Glutamatergic neuron (in vitro differentiated cells): Measurements from ENCODE around the gene FUT6. TPM values are rescaled to one million over a fixed set of nuclear protein-coding genes. Genes with fewer than 3 reads are reported as not detected.

Source experiments
- DNase-seq: peaks from one replicate; pipeline ENCODE4 v3.0.0; 2022
- H3K27ac Mint-ChIP-seq: one replicate; pipeline ENCODE4 v1.8.0; 2020; ENCODE audit warnings: mild to moderate bottlenecking, mixed read lengths, inconsistent platforms; ENCODE audit not compliant: unreplicated experiment
- H3K27me3 Mint-ChIP-seq: one replicate; pipeline ENCODE4 v1.8.0; 2020; ENCODE audit warnings: mild to moderate bottlenecking, moderate library complexity, mixed read lengths, inconsistent platforms; ENCODE audit not compliant: unreplicated experiment
- H3K36me3 Mint-ChIP-seq: one replicate; pipeline ENCODE4 v1.8.0; 2020; ENCODE audit warnings: mild to moderate bottlenecking, mixed read lengths, inconsistent platforms; ENCODE audit not compliant: unreplicated experiment
- H3K4me1 Mint-ChIP-seq: one replicate; pipeline ENCODE4 v1.8.0; 2020; ENCODE audit warnings: mild to moderate bottlenecking, low read depth, mixed read lengths, inconsistent platforms; ENCODE audit not compliant: unreplicated experiment
- H3K4me3 Mint-ChIP-seq: one replicate; pipeline ENCODE4 v1.8.0; 2020; ENCODE audit warnings: mild to moderate bottlenecking, mixed read lengths, inconsistent platforms; ENCODE audit not compliant: unreplicated experiment
- H3K9me3 Mint-ChIP-seq: one replicate; pipeline ENCODE4 v1.8.0; 2020; ENCODE audit warnings: mild to moderate bottlenecking, moderate library complexity, mixed read lengths, inconsistent platforms; ENCODE audit not compliant: unreplicated experiment
- total RNA-seq: library from RNA; stranded (reverse); fragmentation: NEBNext Ultra II Directional; extraction: Animal tissue kit (Norgen Biotek cat#: 25700); gene quantifications from one replicate; pipeline ENCODE4 v1.2.1, GENCODE V29; 2021; ENCODE audit not compliant: unreplicated experiment
- TF ChIP-seq, protein P1 (sequence below): fragments of 200-600 bp; sonication (generic); IDR thresholded peaks from one replicate; pipeline ENCODE4 v1.5.0; 2021; ENCODE audit not compliant: partially characterized antibody, unreplicated experiment

Gene FUT6
- total RNA-seq, 1 donor from 2014 or later, result not detected

DNA sequence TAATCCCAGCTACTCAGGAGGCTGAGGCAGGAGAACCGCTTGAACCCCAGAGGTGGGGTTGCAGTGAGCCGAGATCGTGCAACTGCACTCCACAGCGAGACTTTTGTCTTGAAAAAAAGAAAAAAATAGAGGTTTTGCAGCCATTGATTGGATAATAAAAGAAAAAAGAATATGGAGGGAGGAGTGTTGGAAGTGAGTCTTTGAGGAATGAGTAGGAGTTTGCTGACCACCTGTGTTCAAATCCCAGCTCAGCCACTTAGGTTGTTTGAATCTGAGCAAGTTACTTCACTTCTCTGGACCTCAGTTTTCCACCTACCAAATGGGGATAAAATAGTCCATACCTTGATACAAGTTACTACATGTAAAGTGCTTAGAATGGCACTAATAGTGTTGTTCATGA, 28.4 kb downstream of the FUT6 start:
- Mint-ChIP-seq H3K36me3 (no peaks in the 10 kb centered on the region), H3K27ac (no peak overlapping the region), H3K4me3 (no peak overlapping the region), H3K27me3 (peaks cover 7% of the 10 kb centered on the region), H3K4me1 (peaks cover 3% of the 10 kb centered on the region), H3K9me3 (peaks cover 3% of the 10 kb centered on the region)
- TF ChIP-seq, protein P1, sequence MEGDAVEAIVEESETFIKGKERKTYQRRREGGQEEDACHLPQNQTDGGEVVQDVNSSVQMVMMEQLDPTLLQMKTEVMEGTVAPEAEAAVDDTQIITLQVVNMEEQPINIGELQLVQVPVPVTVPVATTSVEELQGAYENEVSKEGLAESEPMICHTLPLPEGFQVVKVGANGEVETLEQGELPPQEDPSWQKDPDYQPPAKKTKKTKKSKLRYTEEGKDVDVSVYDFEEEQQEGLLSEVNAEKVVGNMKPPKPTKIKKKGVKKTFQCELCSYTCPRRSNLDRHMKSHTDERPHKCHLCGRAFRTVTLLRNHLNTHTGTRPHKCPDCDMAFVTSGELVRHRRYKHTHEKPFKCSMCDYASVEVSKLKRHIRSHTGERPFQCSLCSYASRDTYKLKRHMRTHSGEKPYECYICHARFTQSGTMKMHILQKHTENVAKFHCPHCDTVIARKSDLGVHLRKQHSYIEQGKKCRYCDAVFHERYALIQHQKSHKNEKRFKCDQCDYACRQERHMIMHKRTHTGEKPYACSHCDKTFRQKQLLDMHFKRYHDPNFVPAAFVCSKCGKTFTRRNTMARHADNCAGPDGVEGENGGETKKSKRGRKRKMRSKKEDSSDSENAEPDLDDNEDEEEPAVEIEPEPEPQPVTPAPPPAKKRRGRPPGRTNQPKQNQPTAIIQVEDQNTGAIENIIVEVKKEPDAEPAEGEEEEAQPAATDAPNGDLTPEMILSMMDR, result no peak
- DNase-seq, result no peak

DNA sequence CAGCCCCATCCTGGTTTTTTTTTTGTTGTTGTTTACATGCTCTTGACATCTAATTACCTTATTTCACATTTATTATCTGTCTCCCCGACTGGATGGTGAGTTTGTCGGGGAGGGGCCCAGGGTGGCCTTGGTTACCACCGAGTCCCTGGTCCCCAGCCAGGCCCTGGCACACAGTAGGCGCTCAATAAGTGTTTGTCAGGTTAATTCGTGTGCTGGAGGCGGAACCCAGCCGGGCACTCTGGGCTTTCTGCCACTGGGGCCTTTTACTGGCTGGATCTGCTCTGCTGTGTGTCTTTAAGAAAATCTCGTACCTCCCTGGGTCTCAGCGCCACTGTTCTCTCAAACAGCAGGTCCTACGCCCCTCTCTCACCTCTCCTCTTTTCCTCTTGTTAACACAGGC, 30.0 kb downstream of the FUT6 start:
- no peaks in the 10 kb centered on the region for H3K36me3 Mint-ChIP-seq
- TF ChIP-seq, protein P1, result no peak
- H3K9me3 Mint-ChIP-seq, result peaks cover 3% of the 10 kb centered on the region
- H3K4me1 Mint-ChIP-seq, result no peaks in the 10 kb centered on the region
- H3K27ac Mint-ChIP-seq, result no peak overlapping the region
- H3K27me3 Mint-ChIP-seq, result peaks cover 9% of the 10 kb centered on the region
- no peak for DNase-seq
- no peak overlapping the region for H3K4me3 Mint-ChIP-seq

DNA sequence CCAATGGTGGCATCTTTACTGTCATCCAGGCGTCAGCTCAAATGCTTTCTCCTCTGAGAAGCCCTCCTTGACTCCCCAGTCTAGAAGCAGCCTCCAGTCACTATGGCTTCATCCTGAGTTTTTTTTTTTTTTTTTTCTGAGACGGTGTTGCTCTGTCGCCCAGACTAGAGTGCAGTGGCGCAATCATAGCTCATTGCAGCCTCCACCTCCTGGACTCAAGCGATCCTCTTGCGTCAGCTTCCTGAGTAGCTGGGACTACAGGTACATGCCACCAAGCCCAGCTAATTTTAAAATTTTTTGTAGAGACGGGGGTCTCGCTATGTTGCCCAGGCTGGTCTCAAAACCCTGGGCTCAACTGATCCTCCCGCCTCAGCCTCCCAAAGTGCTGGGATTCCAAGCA, 30.4 kb downstream of the FUT6 start:
- Mint-ChIP-seq H3K4me3 (no peak overlapping the region), H3K4me1 (no peaks in the 10 kb centered on the region), H3K27ac (no peak overlapping the region), H3K9me3 (peaks cover 3% of the 10 kb centered on the region), H3K36me3 (no peaks in the 10 kb centered on the region), H3K27me3 (peaks cover 12% of the 10 kb centered on the region)
- DNase-seq, result no peak
- TF ChIP-seq, protein P1, result no peak

DNA sequence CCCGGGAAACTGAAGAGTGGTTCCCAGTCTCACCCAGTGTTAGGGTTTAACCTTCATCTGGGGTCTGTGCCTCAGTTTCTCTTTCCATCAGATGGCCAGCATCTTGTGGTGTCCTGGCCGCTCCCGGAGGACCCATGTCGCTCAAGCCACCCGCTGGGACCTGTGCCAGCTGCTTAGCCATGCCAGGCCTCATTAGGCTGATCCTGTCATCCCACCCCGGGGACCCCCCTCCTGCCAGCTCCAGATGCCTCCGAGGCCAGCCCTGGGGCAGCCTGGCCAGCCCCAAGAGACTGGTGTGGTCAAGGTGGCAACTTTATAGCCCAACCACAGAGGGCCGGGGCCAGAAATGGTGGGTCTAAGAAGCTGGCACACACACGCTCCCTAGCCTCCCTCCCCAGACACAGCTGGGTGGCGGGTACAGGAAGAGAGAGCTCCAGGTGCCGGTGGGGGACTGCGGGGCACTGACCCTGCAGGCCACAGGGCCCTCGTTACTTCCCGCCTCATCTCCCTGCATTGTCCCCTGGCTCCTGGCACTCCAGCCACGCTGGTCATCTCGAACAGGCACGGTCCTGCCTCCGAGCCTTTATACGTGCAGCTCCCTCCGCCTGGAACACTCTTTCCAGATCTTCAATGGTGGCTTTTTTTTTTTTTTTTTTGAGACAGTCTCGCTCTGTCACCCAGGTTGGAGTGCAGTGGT, 31.2 kb downstream of the FUT6 start:
- H3K36me3 Mint-ChIP-seq, result no peaks in the 10 kb centered on the region
- H3K9me3 Mint-ChIP-seq, result peaks cover 3% of the 10 kb centered on the region
- peaks cover 15% of the 10 kb centered on the region for H3K27me3 Mint-ChIP-seq
- no peak for DNase-seq
- H3K4me1 Mint-ChIP-seq, result peaks cover under 1% of the 10 kb centered on the region
- TF ChIP-seq, protein P1, result no peak
- H3K27ac Mint-ChIP-seq, result no peak overlapping the region
- H3K4me3 Mint-ChIP-seq, result no peak overlapping the region

DNA sequence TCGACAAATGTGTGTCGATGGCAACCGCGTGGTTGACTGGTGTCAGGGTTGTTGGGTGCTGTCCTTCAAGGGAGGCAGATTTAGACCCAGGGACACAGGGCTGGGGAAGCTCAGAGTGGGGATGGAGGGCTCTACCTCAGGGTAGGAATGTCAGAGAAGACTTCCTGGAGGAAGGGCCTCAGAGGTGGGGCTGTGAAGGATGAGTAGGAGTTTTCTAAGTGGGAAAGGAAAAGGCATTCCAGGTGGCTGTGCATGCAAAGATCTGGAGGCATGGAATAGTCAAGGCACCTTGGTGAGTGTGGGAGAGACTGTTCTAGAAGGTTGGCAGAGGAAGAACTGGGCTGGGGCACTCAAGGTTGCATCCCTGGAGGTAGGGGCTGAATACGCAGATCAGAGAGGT, 32.6 kb downstream of the FUT6 start:
- peaks cover 5% of the 10 kb centered on the region for H3K9me3 Mint-ChIP-seq
- DNase-seq, result no peak
- H3K27me3 Mint-ChIP-seq, result peaks cover 18% of the 10 kb centered on the region
- TF ChIP-seq, protein P1, result no peak
- peak overlapping the region; percentile 43 for H3K4me3 Mint-ChIP-seq
- H3K36me3 Mint-ChIP-seq, result no peaks in the 10 kb centered on the region
- peaks cover 5% of the 10 kb centered on the region for H3K4me1 Mint-ChIP-seq
- peak overlapping the region; percentile 60 for H3K27ac Mint-ChIP-seq
